ENCODE results near the gene SLC35C1. TPM values are rescaled to one million over a fixed set of nuclear protein-coding genes. Genes with fewer than 3 reads are reported as not detected.

Gene SLC35C1
- total RNA-seq, 1 experiment from 2014 or later: 10.4 TPM

DNA sequence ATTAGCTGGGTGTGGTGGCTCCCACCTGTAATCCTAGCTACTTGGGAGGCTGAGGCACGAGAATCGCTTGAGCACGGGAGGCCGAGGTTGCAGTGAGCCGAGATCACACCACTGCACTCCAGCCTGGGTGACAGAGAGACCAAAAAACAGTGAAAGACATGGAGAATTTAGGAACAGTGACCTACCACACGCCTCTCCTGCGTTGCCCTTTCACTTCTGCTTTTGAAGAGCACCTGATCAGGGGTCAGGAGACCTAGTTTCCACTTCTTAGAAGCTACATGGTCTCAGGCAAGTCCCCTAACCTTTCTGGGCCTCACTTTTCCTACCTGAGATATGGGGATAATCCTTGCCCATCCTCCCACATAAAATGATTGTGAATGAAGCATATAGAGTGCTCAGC is 12.2 kb downstream of the SLC35C1 start:
- Mint-ChIP-seq H3K4me3 (no peak overlapping the region), H3K4me1 (peaks cover 26% of the 10 kb centered on the region), H3K36me3 (no peaks in the 10 kb centered on the region), H3K9me3 (no peaks in the 10 kb centered on the region), H3K27me3 (ENCODE audit: low read depth) (peaks cover 22% of the 10 kb centered on the region), H3K27ac (no peak overlapping the region)
- ChIA-PET CTCF (interaction anchor here (1.0 to 2.6 kb wide), 9 partner anchors 13 to 513 kb away, joined by 3 to 32 read pairs (median 4); partner anchors contain the start of gene SLC35C1), POLR2A (no interaction called here)
- ATAC-seq (no peak), DNase-seq (ENCODE audit: low spot score) (no peak)
- 0 out of 2 replicates have a peak, but pooled peaks have one; percentile 28 for TF ChIP-seq GTF2I (CRISPR knock-in tag; conservative IDR thresholded peaks at IDR 0.05)
- TF ChIP-seq FOXK1 (CRISPR knock-in tag; IDR thresholded peaks at IDR 0.05): no peak

DNA sequence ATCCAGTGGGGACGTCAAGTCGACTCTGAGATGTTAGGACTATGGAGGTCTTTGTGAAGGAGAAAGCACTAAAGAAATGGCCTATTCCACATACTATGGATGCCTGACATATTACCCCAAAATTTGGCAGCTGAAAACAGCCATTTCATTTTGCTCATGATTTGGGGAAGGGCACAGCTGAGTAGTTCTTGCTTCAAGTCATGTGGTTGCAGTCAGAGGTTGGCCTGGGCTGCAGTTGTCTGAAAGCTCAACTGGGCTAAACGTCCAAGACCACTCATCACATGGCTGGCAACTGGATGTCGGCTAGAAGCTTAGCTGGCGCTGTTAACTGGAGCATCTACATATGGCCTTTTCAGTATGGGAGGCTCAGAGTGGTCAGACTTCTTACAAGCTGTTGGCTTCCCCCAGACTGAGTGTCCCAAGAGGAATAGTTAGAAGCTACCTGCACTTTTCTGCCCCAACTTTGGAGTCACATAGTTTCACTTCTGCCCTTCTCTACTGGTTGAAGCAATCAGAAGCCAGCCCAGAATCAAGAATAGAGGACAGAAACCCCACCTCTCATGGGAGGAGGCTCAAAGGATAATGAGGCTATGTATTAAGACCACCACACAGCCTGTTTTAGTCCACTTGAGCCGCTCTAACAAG is 14.1 kb downstream of the SLC35C1 start:
- H3K4me1 Mint-ChIP-seq: peaks cover 23% of the 10 kb centered on the region
- ATAC-seq (no peak), DNase-seq (ENCODE audit: low spot score) (no peak)
- CTCF ChIA-PET: interaction anchor here (0.5 kb wide), 1 partner anchor 215 kb away, joined by 6 read pairs; no protein-coding TSS in a partner anchor
- no peak overlapping the region for H3K27ac Mint-ChIP-seq
- no peaks in the 10 kb centered on the region for H3K36me3 Mint-ChIP-seq
- TF ChIP-seq, protein P1, sequence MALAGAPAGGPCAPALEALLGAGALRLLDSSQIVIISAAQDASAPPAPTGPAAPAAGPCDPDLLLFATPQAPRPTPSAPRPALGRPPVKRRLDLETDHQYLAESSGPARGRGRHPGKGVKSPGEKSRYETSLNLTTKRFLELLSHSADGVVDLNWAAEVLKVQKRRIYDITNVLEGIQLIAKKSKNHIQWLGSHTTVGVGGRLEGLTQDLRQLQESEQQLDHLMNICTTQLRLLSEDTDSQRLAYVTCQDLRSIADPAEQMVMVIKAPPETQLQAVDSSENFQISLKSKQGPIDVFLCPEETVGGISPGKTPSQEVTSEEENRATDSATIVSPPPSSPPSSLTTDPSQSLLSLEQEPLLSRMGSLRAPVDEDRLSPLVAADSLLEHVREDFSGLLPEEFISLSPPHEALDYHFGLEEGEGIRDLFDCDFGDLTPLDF (CRISPR knock-in tag; IDR thresholded peaks at IDR 0.05): no peak
- TF ChIP-seq ZNF121 (CRISPR knock-in tag; IDR thresholded peaks at IDR 0.05) (no peak), CBFB (CRISPR knock-in tag; IDR thresholded peaks at IDR 0.05; ENCODE audit: low read depth) (no peak), FOXK1 (CRISPR knock-in tag; IDR thresholded peaks at IDR 0.05) (no peak), MYBL2 (CRISPR knock-in tag; IDR thresholded peaks at IDR 0.05) (no peak), TEAD1 (CRISPR knock-in tag; IDR thresholded peaks at IDR 0.05) (no peak), ESRRA (CRISPR knock-in tag; IDR thresholded peaks at IDR 0.05; ENCODE audit: borderline replicate concordance) (no peak), ZNF232 (CRISPR knock-in tag; IDR thresholded peaks at IDR 0.05) (no peak), ZNF317 (CRISPR knock-in tag; IDR thresholded peaks at IDR 0.05; ENCODE audit: borderline replicate concordance, low read depth) (no peak)
- TF ChIP-seq, protein P2, sequence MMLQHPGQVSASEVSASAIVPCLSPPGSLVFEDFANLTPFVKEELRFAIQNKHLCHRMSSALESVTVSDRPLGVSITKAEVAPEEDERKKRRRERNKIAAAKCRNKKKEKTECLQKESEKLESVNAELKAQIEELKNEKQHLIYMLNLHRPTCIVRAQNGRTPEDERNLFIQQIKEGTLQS (CRISPR knock-in tag; conservative IDR thresholded peaks at IDR 0.05): no peak
- TF ChIP-seq, protein P3, sequence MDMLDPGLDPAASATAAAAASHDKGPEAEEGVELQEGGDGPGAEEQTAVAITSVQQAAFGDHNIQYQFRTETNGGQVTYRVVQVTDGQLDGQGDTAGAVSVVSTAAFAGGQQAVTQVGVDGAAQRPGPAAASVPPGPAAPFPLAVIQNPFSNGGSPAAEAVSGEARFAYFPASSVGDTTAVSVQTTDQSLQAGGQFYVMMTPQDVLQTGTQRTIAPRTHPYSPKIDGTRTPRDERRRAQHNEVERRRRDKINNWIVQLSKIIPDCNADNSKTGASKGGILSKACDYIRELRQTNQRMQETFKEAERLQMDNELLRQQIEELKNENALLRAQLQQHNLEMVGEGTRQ (CRISPR knock-in tag; IDR thresholded peaks at IDR 0.05): no peak
- TF ChIP-seq, protein P4, sequence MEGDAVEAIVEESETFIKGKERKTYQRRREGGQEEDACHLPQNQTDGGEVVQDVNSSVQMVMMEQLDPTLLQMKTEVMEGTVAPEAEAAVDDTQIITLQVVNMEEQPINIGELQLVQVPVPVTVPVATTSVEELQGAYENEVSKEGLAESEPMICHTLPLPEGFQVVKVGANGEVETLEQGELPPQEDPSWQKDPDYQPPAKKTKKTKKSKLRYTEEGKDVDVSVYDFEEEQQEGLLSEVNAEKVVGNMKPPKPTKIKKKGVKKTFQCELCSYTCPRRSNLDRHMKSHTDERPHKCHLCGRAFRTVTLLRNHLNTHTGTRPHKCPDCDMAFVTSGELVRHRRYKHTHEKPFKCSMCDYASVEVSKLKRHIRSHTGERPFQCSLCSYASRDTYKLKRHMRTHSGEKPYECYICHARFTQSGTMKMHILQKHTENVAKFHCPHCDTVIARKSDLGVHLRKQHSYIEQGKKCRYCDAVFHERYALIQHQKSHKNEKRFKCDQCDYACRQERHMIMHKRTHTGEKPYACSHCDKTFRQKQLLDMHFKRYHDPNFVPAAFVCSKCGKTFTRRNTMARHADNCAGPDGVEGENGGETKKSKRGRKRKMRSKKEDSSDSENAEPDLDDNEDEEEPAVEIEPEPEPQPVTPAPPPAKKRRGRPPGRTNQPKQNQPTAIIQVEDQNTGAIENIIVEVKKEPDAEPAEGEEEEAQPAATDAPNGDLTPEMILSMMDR (IDR thresholded peaks at IDR 0.05): no peak
- TF ChIP-seq, protein P5, sequence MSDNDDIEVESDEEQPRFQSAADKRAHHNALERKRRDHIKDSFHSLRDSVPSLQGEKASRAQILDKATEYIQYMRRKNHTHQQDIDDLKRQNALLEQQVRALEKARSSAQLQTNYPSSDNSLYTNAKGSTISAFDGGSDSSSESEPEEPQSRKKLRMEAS (CRISPR knock-in tag; IDR thresholded peaks at IDR 0.05): no peak
- POLR2A ChIA-PET: no interaction called here
- H3K9me3 Mint-ChIP-seq: no peaks in the 10 kb centered on the region
- no peak overlapping the region for H3K4me3 Mint-ChIP-seq
- H3K27me3 Mint-ChIP-seq (ENCODE audit: low read depth): peaks cover 22% of the 10 kb centered on the region

DNA sequence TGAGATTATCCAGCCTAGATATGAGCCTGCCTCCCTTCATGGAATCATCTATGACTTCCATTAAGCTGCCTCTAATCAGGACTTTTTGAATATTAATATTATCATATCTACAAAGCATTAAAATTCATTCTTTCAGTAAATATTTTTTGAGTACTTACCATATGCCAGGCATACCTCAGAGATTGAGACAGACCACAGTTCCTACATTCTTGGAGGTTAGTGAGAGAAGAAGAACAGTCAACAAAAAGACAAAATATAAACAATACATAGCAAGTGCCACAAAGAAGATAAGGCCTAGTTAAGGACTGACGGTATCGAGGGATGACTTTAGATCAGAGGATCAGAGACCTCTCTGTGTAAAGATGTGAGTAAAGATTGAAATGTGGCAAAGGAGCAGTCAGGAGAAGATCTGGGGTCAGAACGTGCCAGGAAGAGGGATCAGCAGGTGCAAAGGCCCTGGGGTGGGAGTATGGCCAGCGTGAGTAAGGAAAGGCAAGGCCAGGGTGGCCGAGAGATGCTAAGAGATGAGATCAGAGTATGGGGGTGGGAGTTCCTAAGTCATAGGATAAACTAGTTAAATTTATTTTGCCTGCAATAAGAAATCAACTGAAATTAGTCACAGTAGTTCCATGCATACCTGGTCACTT is 15.4 kb downstream of the SLC35C1 start:
- ATAC-seq (no peak), DNase-seq (ENCODE audit: low spot score) (no peak)
- Mint-ChIP-seq H3K4me1 (peaks cover 23% of the 10 kb centered on the region), H3K27me3 (ENCODE audit: low read depth) (peaks cover 22% of the 10 kb centered on the region), H3K27ac (no peak overlapping the region), H3K36me3 (no peaks in the 10 kb centered on the region), H3K4me3 (no peak overlapping the region), H3K9me3 (no peaks in the 10 kb centered on the region)
- POLR2A ChIA-PET: no interaction called here
- CTCF ChIA-PET: no interaction called here
- TF ChIP-seq, protein P5 (CRISPR knock-in tag; IDR thresholded peaks at IDR 0.05): no peak
- TF ChIP-seq, protein P6, sequence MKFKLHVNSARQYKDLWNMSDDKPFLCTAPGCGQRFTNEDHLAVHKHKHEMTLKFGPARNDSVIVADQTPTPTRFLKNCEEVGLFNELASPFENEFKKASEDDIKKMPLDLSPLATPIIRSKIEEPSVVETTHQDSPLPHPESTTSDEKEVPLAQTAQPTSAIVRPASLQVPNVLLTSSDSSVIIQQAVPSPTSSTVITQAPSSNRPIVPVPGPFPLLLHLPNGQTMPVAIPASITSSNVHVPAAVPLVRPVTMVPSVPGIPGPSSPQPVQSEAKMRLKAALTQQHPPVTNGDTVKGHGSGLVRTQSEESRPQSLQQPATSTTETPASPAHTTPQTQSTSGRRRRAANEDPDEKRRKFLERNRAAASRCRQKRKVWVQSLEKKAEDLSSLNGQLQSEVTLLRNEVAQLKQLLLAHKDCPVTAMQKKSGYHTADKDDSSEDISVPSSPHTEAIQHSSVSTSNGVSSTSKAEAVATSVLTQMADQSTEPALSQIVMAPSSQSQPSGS (CRISPR knock-in tag; IDR thresholded peaks at IDR 0.05; ENCODE audit: borderline replicate concordance, low read depth): no peak
- TF ChIP-seq, protein P7, sequence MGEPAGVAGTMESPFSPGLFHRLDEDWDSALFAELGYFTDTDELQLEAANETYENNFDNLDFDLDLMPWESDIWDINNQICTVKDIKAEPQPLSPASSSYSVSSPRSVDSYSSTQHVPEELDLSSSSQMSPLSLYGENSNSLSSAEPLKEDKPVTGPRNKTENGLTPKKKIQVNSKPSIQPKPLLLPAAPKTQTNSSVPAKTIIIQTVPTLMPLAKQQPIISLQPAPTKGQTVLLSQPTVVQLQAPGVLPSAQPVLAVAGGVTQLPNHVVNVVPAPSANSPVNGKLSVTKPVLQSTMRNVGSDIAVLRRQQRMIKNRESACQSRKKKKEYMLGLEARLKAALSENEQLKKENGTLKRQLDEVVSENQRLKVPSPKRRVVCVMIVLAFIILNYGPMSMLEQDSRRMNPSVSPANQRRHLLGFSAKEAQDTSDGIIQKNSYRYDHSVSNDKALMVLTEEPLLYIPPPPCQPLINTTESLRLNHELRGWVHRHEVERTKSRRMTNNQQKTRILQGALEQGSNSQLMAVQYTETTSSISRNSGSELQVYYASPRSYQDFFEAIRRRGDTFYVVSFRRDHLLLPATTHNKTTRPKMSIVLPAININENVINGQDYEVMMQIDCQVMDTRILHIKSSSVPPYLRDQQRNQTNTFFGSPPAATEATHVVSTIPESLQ (CRISPR knock-in tag; IDR thresholded peaks at IDR 0.05): no peak
- TF ChIP-seq, protein P1 (CRISPR knock-in tag; IDR thresholded peaks at IDR 0.05): no peak
- no peak for TF ChIP-seq TCF7 (CRISPR knock-in tag; IDR thresholded peaks at IDR 0.05; ENCODE audit: low read depth)
- no peak for TF ChIP-seq ZNF138 (CRISPR knock-in tag; conservative IDR thresholded peaks at IDR 0.05)
- TF ChIP-seq RORB (CRISPR knock-in tag; IDR thresholded peaks at IDR 0.05): no peak
- no peak for TF ChIP-seq NR3C1 (CRISPR knock-in tag; conservative IDR thresholded peaks at IDR 0.05; ENCODE audit: low read depth)
- TF ChIP-seq ZNF396 (CRISPR knock-in tag; IDR thresholded peaks at IDR 0.05; ENCODE audit: borderline replicate concordance): no peak

Data from WTC11 (cell line).